Endothelial cell of umbilical vein (primary cell): ENCODE results near the gene CAMTA2. TPM values are rescaled to one million over a fixed set of nuclear protein-coding genes. Genes with fewer than 3 reads are reported as not detected.

Experiments
- BruUV-seq: library from RNA; stranded (reverse); fragments of 400-500 nt; replicated peaks from 2 replicates; lab custom pipeline; 2021; lab: Mats Ljungman, UMichigan
- CTCF ChIA-PET: fragments of 300-600, 350-600 bp; sonication (Branson Sonifier 250); formaldehyde crosslinking; loops from one replicate; lab custom pipeline; 2021; ENCODE audit warnings: antibody characterized with exemption, inconsistent platforms; lab: Charles Lee
- POLR2A ChIA-PET: fragments of 300-600, 350-600 bp; sonication (Branson Sonifier 250); formaldehyde crosslinking; loops from one replicate; lab custom pipeline; 2021; ENCODE audit warnings: antibody characterized with exemption, inconsistent platforms; lab: Charles Lee
- DNase-seq: peaks from one replicate; pipeline ENCODE4 v3.0.0-alpha.2; 2011; ENCODE audit warnings: low read depth, low spot score
- FAIRE-seq: peaks from 2 replicates; lab custom pipeline; 2011; peaks lifted over from hg19 to GRCh38; lab: Jason Lieb, UNC
- H2AFZ ChIP-seq: 2 replicates; pipeline ENCODE4 v1.6.0; 2012; ENCODE audit warnings: low read depth, low read length, control low read depth, inconsistent platforms
- H3K27ac ChIP-seq: 2 replicates; pipeline ENCODE4 v1.5.1; 2011; ENCODE audit warnings: low read depth, mild to moderate bottlenecking, control low read depth, low read length, moderate library complexity; ENCODE audit not compliant: insufficient read depth
- H3K27me3 ChIP-seq, 2 experiments: 2 replicates each; pipeline versions ENCODE4 v1.6.0 to v1.6.1; 2011; ENCODE audit warnings: low read length in 2 of 2, mixed read lengths in 1 of 2; ENCODE audit not compliant: control insufficient read depth in 2 of 2, insufficient read depth in 2 of 2
- H3K36me3 ChIP-seq, 2 experiments: 2 replicates in 1 of 2; 3 replicates in 1 of 2; pipeline ENCODE4 v1.5.1; 2011; ENCODE audit warnings: low read length in 2 of 2, mild to moderate bottlenecking in 1 of 2, moderate library complexity in 1 of 2; ENCODE audit not compliant: control insufficient read depth in 2 of 2, insufficient read depth in 2 of 2; ENCODE audit errors: extremely low read depth in 1 of 2
- H3K4me1 ChIP-seq: 3 replicates; pipeline ENCODE4 v1.5.1; 2011; ENCODE audit warnings: mild to moderate bottlenecking, low read length; ENCODE audit not compliant: control insufficient read depth, insufficient read depth; ENCODE audit errors: extremely low read depth
- H3K4me2 ChIP-seq: 2 replicates; pipeline ENCODE4 v1.6.1; 2011; ENCODE audit warnings: low read length, control low read depth, mixed read lengths; ENCODE audit not compliant: insufficient read depth
- H3K4me3 ChIP-seq, 3 experiments: fragments of 200-600 bp in 1 of 3; sonication (generic), shearing (Covaris generic) in 1 of 3; replicated peaks in 1 of 3; 2 replicates each; pipeline ENCODE4 v1.5.1; 2011 to 2016; ENCODE audit warnings: control low read depth in 3 of 3, low read length in 3 of 3, mild to moderate bottlenecking in 2 of 3, inconsistent platforms in 1 of 3, low read depth in 1 of 3, moderate library complexity in 1 of 3; ENCODE audit not compliant: insufficient read depth in 1 of 3
- H3K79me2 ChIP-seq: 2 replicates; pipeline ENCODE4 v1.6.0; 2012; ENCODE audit warnings: low read length, inconsistent platforms; ENCODE audit not compliant: control insufficient read depth, insufficient read depth
- H3K9ac ChIP-seq: replicated peaks from 2 replicates; pipeline ENCODE3; 2011; ENCODE audit warnings: low read length, control low read depth; ENCODE audit not compliant: insufficient read depth; ENCODE audit errors: extremely low read depth
- H3K9me1 ChIP-seq: replicated peaks from 3 replicates; pipeline ENCODE4 v1.6.0; 2011; ENCODE audit warnings: mild to moderate bottlenecking, low read length; ENCODE audit not compliant: control insufficient read depth, insufficient read depth; ENCODE audit errors: extremely low read depth
- H3K9me3 ChIP-seq: replicated peaks from 2 replicates; pipeline ENCODE4 v1.5.1; 2012; ENCODE audit warnings: low read length, inconsistent platforms; ENCODE audit not compliant: control insufficient read depth, insufficient read depth
- H4K20me1 ChIP-seq: replicated peaks from 2 replicates; pipeline ENCODE3; 2011; ENCODE audit warnings: mild to moderate bottlenecking, low read length; ENCODE audit not compliant: control insufficient read depth, insufficient read depth; ENCODE audit errors: extremely low read depth
- EZH2 ChIP-seq: IDR thresholded peaks from 2 replicates; pipeline ENCODE4 v1.6.1; 2012; ENCODE audit warnings: borderline replicate concordance, low read depth, mild to moderate bottlenecking, moderate library complexity, low read length, inconsistent platforms; ENCODE audit not compliant: severe bottlenecking
- FOS ChIP-seq: IDR thresholded peaks from 2 replicates; pipeline ENCODE4 v1.6.1; 2011; ENCODE audit warnings: mild to moderate bottlenecking, low read length, moderate library complexity, borderline replicate concordance; ENCODE audit not compliant: insufficient read depth
- MYC ChIP-seq: IDR thresholded peaks from one replicate; pipeline ENCODE4 v1.6.1; 2011; ENCODE audit warnings: mild to moderate bottlenecking, low read depth, low read length
- POLR2A ChIP-seq: IDR thresholded peaks from 2 replicates; pipeline ENCODE4 v1.6.1; 2012; ENCODE audit warnings: low read depth, mild to moderate bottlenecking, control low read depth, low read length
- POLR2AphosphoS5 ChIP-seq: IDR thresholded peaks from 2 replicates; pipeline ENCODE4 v1.6.1; 2012; ENCODE audit warnings: low read depth, mild to moderate bottlenecking, control low read depth, low read length, moderate library complexity; ENCODE audit not compliant: insufficient read depth
- dilution Hi-C: fragments of 300-500 bp; cut with MboI; formaldehyde crosslinking; loops from one replicate; pipeline ENCODE4 v1.15.0; 2019; ENCODE audit warnings: low sequenced_read_pairs; ENCODE audit not compliant: extremely low pct_ligation_motif_present
- intact Hi-C: fragments of 100-400 bp; cut with micrococcal nuclease; formaldehyde crosslinking; loops from one replicate; pipeline ENCODE4 v1.10.0; 2022
- polyA plus RNA-seq, 4 experiments: library from polyadenylated mRNA; depleted of rRNA in 3 of 4; stranded (reverse) in 3 of 4; unstranded in 1 of 4; fragments of >200 nt; gene quantifications; 2 replicates each; pipeline versions ENCODE4 v1.2.1 to v1.2.3, GENCODE V29; 2011 to 2012; ENCODE audit warnings: missing spikeins in 1 of 4
- total RNA-seq: library from RNA; stranded (reverse); gene quantifications from 2 replicates; pipeline ENCODE4 v1.2.3, GENCODE V29; 2021

Gene CAMTA2
- total and polyA plus RNA-seq, 2 donors (not counting 3 experiments of a cell fraction or from before 2014, with no cell fraction given), result 33.8 to 51.0 TPM

DNA sequence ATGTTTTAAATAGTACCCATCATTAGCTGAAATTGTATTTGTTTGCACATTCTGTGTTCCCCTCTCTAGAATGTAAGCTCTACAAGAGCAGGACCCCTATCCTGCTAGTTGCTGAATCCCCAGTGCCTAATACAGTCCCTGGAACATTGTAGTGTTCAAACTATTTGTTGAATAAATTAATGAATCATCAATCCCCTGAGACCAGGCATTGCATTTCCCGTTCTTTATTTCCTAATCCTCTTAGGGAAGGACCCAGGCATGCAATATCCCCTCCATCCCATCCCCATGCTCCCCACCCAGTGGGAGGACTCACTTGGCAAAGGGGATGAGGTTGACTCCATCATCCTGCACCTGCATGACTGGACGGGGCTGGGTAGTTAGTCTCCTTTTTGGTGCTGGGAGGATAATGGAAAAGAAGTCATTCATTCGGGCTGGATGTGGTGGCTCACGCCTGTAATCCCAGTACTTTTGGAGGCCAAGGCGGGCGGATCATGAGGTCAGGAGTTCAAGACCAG, 6.7 kb upstream of the CAMTA2 start:
- CTCF ChIA-PET, result no interaction called here
- H3K4me2 ChIP-seq, result no peak overlapping the region
- dilution Hi-C loops, result no loop called here

DNA sequence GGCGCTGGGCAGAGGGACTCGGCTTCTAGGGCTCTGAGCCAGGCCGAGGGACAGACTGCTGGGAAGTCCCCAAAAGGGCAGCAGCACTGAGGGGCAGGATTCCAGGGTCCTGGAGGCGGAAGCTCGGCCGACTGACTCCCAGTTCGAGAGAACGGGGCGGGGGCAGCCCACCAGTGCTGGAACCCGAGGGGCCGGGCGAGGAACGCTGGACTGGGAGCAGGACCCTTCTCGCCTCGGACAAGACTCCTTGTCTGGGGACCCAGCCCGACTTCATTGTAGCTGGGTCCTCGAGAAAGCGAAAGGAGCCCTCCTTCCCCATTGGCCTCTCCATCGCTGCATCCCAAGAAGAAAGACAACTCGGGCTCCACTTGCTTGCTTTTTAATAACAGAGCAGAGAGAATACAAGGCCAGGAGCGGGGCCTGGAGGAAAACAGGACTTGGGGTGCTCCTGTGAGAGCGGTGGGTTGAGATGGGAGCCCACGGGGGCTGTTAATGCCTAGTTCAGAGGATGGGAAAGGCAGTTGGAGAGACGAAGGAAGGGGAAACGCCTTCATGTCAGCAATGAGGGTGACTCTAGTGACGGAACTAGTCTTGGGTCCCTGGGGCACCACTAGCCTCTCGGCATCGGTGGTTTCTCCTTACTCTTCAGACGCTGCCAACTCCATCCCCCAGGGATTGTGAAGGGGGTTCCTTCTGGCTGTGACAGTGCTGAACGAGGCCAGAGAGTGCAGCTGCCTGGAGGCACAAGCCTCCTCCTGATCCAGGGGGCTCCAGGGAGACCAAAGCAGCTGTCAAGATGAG, 492 bp upstream of the CAMTA2 start:
- TF ChIP-seq MYC, result no peak
- no peak for TF ChIP-seq FOS
- TF ChIP-seq EZH2, result no peak
- TF ChIP-seq POLR2A, result no peak
- peak; percentile 28 for TF ChIP-seq POLR2AphosphoS5
- Histone ChIP-seq H3K9ac (peak overlapping the region; percentile 52), H3K27ac (peak overlapping the region; percentile 66), H3K9me1 (no peaks in the 10 kb centered on the region), H3K27me3 (no peaks in the 10 kb centered on the region), H3K36me3 (peaks cover 2 to 3% of the 10 kb centered on the region in 2 experiments), H3K4me2 (peak overlapping the region; percentile 84), H3K4me3 (peak overlapping the region; percentile 58 to 76 (median 60)), H3K4me1 (peaks cover 21% of the 10 kb centered on the region), H2AFZ (peak overlapping the region; percentile 96), H3K9me3 (no peaks in the 10 kb centered on the region), H4K20me1 (no peaks in the 10 kb centered on the region), H3K79me2 (peaks cover 18% of the 10 kb centered on the region)
- dilution Hi-C loops (no loop called here), intact Hi-C loops (loop anchor here (1.0 to 2.0 kb wide), 4 partner anchors 9 to 79 kb away; partner anchors contain the start of genes INCA1, KIF1C, RNF167 and SLC25A11)
- DNase-seq, result no peak
- POLR2A ChIA-PET, result interaction anchor here (0.9 kb wide), 1 partner anchor 9 kb away, joined by 4 read pairs; the partner anchor contains the start of genes INCA1 and KIF1C
- CTCF ChIA-PET, result interaction anchor here (0.6 to 4.6 kb wide), 20 partner anchors 9 to 256 kb away, joined by 3 to 50 read pairs (median 4); partner anchors contain the start of genes INCA1, KIF1C and SPAG7
- BruUV-seq, result TSS peak; percentile 44
- no peak for FAIRE-seq

More for the DNA sequence above, 6.7 kb upstream of the CAMTA2 start:
- Histone ChIP-seq H3K36me3 (no peaks in the 10 kb centered on the region), H3K4me1 (peaks cover 9% of the 10 kb centered on the region), H3K4me3 (no peak overlapping the region), H3K9me3 (no peaks in the 10 kb centered on the region), H2AFZ (no peak overlapping the region), H3K27ac (no peak overlapping the region), H3K27me3 (no peaks in the 10 kb centered on the region), H4K20me1 (no peaks in the 10 kb centered on the region), H3K9me1 (no peaks in the 10 kb centered on the region), H3K79me2 (peaks cover 13% of the 10 kb centered on the region), H3K9ac (no peak overlapping the region)
- no peak for TF ChIP-seq EZH2
- TF ChIP-seq FOS, result no peak
- DNase-seq (no peak), FAIRE-seq (no peak)
- intact Hi-C loops, result no loop called here
- POLR2A ChIA-PET, result no interaction called here
- no TSS peak for BruUV-seq
